Liver (tissue), 8 donors: ENCODE measurements around the gene CCR5AS.

Source experiments
- DNase-seq: peaks from one replicate; pipeline ENCODE4 v3.0.0-alpha.2; 2017; ENCODE audit warnings: low spot score
- H3K27ac ChIP-seq, 2 donors: one replicate each; pipeline ENCODE4 v1.7.0; 2013; ENCODE audit warnings: inconsistent platforms in 2 of 2, low read length in 2 of 2, control low read depth in 1 of 2, low read depth in 1 of 2, mild to moderate bottlenecking in 1 of 2
- H3K27me3 ChIP-seq, 4 donors: one replicate each; pipeline versions ENCODE4 v1.6.1 to v1.7.0; 2013; ENCODE audit warnings: low read length in 3 of 4, inconsistent platforms in 1 of 4, mild to moderate bottlenecking in 1 of 4, moderate library complexity in 1 of 4; ENCODE audit not compliant: control insufficient read depth in 4 of 4, insufficient read depth in 4 of 4
- H3K36me3 ChIP-seq, 4 donors: one replicate each; pipeline versions ENCODE4 v1.6.1 to v1.7.0; 2013; ENCODE audit warnings: low read length in 3 of 4, mild to moderate bottlenecking in 3 of 4, low read depth in 1 of 4, moderate library complexity in 1 of 4; ENCODE audit not compliant: control insufficient read depth in 4 of 4, insufficient read depth in 3 of 4
- H3K4me1 ChIP-seq, 4 donors: one replicate each; pipeline versions ENCODE4 v1.6.1 to v1.7.0; 2013; ENCODE audit warnings: low read length in 3 of 4, mild to moderate bottlenecking in 3 of 4, moderate library complexity in 1 of 4; ENCODE audit not compliant: control insufficient read depth in 4 of 4, insufficient read depth in 4 of 4
- H3K4me3 ChIP-seq, 3 donors: one replicate each; pipeline versions ENCODE4 v1.6.1 to v1.7.0; 2013; ENCODE audit warnings: low read length in 3 of 3, control low read depth in 1 of 3, low read depth in 1 of 3, mild to moderate bottlenecking in 1 of 3
- H3K9ac ChIP-seq, 2 donors: one replicate each; pipeline ENCODE4 v1.7.0; 2013; ENCODE audit warnings: low read length in 2 of 2, mild to moderate bottlenecking in 2 of 2, moderate library complexity in 2 of 2, control low read depth in 1 of 2, low read depth in 1 of 2
- H3K9me3 ChIP-seq, 4 donors: one replicate each; pipeline versions ENCODE4 v1.6.1 to v1.7.0; 2013; ENCODE audit warnings: low read length in 3 of 4; ENCODE audit not compliant: control insufficient read depth in 4 of 4
- FOXA1 ChIP-seq: IDR thresholded peaks from 2 replicates; pipeline ENCODE4 v1.6.1; 2016; ENCODE audit warnings: antibody characterized with exemption
- FOXA2 ChIP-seq: IDR thresholded peaks from 2 replicates; pipeline ENCODE4 v1.6.1; 2016; ENCODE audit warnings: antibody characterized with exemption
- GABPA ChIP-seq, 2 donors: IDR thresholded peaks in 1 of 2; conservative IDR thresholded peaks in 1 of 2; 2 replicates each; pipeline ENCODE4 v1.6.1; 2016; ENCODE audit warnings: antibody characterized with exemption in 2 of 2, mild to moderate bottlenecking in 1 of 2, moderate library complexity in 1 of 2
- HNF4G ChIP-seq: IDR thresholded peaks from 2 replicates; pipeline ENCODE4 v1.6.1; 2016; ENCODE audit warnings: antibody characterized with exemption
- JUND ChIP-seq, 2 donors: IDR thresholded peaks; 2 replicates each; pipeline ENCODE4 v1.6.1; 2016; ENCODE audit warnings: antibody characterized with exemption in 2 of 2
- NR2F2 ChIP-seq: IDR thresholded peaks from 2 replicates; pipeline ENCODE4 v1.6.1; 2016; ENCODE audit warnings: antibody characterized with exemption
- RXRA ChIP-seq, 2 donors: IDR thresholded peaks; 2 replicates each; pipeline ENCODE4 v1.6.1; 2017 to 2018; ENCODE audit warnings: antibody characterized with exemption in 2 of 2, mild to moderate bottlenecking in 1 of 2
- SP1 ChIP-seq: IDR thresholded peaks from 2 replicates; pipeline ENCODE4 v1.6.1; 2018; ENCODE audit warnings: antibody characterized with exemption, mild to moderate bottlenecking
- TAF1 ChIP-seq: conservative IDR thresholded peaks from 2 replicates; pipeline ENCODE4 v1.6.1; 2016; ENCODE audit warnings: antibody characterized with exemption, mild to moderate bottlenecking
- YY1 ChIP-seq: IDR thresholded peaks from 2 replicates; pipeline ENCODE4 v1.6.1; 2016; ENCODE audit warnings: antibody characterized with exemption, mild to moderate bottlenecking
- WGBS: extraction: QIAGEN DNeasy Blood & Tissue Kit; methylation state at CpG from one replicate; pipeline ENCODE4 v1.1.7; 2013; 5-methylcytosine and 5-hydroxymethylcytosine counted together
- TF ChIP-seq, protein P1 (sequence below): IDR thresholded peaks from 2 replicates; pipeline ENCODE4 v1.6.1; 2016; ENCODE audit warnings: antibody characterized with exemption, mild to moderate bottlenecking
- TF ChIP-seq, protein P2 (sequence below): IDR thresholded peaks from 2 replicates; pipeline ENCODE4 v1.6.1; 2016; ENCODE audit warnings: antibody characterized with exemption
- TF ChIP-seq, protein P3 (sequence below): IDR thresholded peaks from 2 replicates; pipeline ENCODE4 v1.6.1; 2016; ENCODE audit warnings: antibody characterized with exemption
- TF ChIP-seq, protein P4 (sequence below): IDR thresholded peaks from 2 replicates; pipeline ENCODE4 v1.6.1; 2016; ENCODE audit warnings: antibody characterized with exemption
- TF ChIP-seq, protein P5 (sequence below): fragments of 150-350 bp; IDR thresholded peaks from 2 replicates; pipeline ENCODE4 v1.5.1; 2017; ENCODE audit warnings: improper control_type of control experiment, low read depth, low read length; ENCODE audit not compliant: missing input control
- donor health status: healthy.
- donor health status: healthy.
- donor health status: healthy.
- donor health status: healthy.
- donor health status: healthy.

Gene CCR5AS

DNA sequence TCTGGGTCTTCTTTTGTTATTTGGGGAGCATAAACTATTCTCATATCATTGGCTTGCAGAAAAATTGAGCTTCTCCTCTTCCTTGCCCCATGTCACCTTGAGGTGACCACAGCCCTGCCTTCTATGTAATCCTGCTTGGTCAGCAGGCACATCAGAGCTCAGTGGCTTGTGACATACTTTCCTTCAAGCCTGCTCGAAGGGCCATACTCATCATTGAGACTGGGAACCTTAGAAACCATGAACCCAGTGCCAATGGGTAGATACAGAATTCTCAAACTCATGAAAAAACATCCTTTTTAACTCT lies 56.7 kb downstream of the CCR5AS start:
- TF ChIP-seq FOXA2 (no peak), NR2F2 (no peak), SP1 (no peak), RXRA (IDR thresholded peaks at IDR 0.05) (no peak), FOXA1 (no peak), YY1 (no peak), GABPA (IDR thresholded peaks at IDR 0.05 in 1 of 2, conservative IDR thresholded peaks at IDR 0.05 in 1 of 2) (no peak), HNF4G (no peak), TAF1 (no peak)
- TF ChIP-seq, protein P1, sequence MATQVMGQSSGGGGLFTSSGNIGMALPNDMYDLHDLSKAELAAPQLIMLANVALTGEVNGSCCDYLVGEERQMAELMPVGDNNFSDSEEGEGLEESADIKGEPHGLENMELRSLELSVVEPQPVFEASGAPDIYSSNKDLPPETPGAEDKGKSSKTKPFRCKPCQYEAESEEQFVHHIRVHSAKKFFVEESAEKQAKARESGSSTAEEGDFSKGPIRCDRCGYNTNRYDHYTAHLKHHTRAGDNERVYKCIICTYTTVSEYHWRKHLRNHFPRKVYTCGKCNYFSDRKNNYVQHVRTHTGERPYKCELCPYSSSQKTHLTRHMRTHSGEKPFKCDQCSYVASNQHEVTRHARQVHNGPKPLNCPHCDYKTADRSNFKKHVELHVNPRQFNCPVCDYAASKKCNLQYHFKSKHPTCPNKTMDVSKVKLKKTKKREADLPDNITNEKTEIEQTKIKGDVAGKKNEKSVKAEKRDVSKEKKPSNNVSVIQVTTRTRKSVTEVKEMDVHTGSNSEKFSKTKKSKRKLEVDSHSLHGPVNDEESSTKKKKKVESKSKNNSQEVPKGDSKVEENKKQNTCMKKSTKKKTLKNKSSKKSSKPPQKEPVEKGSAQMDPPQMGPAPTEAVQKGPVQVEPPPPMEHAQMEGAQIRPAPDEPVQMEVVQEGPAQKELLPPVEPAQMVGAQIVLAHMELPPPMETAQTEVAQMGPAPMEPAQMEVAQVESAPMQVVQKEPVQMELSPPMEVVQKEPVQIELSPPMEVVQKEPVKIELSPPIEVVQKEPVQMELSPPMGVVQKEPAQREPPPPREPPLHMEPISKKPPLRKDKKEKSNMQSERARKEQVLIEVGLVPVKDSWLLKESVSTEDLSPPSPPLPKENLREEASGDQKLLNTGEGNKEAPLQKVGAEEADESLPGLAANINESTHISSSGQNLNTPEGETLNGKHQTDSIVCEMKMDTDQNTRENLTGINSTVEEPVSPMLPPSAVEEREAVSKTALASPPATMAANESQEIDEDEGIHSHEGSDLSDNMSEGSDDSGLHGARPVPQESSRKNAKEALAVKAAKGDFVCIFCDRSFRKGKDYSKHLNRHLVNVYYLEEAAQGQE = no peak
- TF ChIP-seq, protein P2, sequence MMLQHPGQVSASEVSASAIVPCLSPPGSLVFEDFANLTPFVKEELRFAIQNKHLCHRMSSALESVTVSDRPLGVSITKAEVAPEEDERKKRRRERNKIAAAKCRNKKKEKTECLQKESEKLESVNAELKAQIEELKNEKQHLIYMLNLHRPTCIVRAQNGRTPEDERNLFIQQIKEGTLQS = no peak
- TF ChIP-seq, protein P3, sequence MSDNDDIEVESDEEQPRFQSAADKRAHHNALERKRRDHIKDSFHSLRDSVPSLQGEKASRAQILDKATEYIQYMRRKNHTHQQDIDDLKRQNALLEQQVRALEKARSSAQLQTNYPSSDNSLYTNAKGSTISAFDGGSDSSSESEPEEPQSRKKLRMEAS = no peak
- TF ChIP-seq, protein P4, sequence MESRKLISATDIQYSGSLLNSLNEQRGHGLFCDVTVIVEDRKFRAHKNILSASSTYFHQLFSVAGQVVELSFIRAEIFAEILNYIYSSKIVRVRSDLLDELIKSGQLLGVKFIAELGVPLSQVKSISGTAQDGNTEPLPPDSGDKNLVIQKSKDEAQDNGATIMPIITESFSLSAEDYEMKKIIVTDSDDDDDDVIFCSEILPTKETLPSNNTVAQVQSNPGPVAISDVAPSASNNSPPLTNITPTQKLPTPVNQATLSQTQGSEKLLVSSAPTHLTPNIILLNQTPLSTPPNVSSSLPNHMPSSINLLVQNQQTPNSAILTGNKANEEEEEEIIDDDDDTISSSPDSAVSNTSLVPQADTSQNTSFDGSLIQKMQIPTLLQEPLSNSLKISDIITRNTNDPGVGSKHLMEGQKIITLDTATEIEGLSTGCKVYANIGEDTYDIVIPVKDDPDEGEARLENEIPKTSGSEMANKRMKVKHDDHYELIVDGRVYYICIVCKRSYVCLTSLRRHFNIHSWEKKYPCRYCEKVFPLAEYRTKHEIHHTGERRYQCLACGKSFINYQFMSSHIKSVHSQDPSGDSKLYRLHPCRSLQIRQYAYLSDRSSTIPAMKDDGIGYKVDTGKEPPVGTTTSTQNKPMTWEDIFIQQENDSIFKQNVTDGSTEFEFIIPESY = no peak
- TF ChIP-seq, protein P5, sequence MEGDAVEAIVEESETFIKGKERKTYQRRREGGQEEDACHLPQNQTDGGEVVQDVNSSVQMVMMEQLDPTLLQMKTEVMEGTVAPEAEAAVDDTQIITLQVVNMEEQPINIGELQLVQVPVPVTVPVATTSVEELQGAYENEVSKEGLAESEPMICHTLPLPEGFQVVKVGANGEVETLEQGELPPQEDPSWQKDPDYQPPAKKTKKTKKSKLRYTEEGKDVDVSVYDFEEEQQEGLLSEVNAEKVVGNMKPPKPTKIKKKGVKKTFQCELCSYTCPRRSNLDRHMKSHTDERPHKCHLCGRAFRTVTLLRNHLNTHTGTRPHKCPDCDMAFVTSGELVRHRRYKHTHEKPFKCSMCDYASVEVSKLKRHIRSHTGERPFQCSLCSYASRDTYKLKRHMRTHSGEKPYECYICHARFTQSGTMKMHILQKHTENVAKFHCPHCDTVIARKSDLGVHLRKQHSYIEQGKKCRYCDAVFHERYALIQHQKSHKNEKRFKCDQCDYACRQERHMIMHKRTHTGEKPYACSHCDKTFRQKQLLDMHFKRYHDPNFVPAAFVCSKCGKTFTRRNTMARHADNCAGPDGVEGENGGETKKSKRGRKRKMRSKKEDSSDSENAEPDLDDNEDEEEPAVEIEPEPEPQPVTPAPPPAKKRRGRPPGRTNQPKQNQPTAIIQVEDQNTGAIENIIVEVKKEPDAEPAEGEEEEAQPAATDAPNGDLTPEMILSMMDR = no peak
- Histone ChIP-seq H3K9ac (no peak overlapping the region), H3K4me1 (no peaks in the 10 kb centered on the region), H3K4me3 (no peak overlapping the region), H3K9me3 (no peaks in the 10 kb centered on the region), H3K27me3 (peaks cover 0 to 3% (median 0%) of the 10 kb centered on the region in 4 donors), H3K36me3 (no peaks in the 10 kb centered on the region), H3K27ac (no peak overlapping the region)
- WGBS = 53% methylated on average over 1 of the region's 1 CpG
- DNase-seq = no peak

DNA sequence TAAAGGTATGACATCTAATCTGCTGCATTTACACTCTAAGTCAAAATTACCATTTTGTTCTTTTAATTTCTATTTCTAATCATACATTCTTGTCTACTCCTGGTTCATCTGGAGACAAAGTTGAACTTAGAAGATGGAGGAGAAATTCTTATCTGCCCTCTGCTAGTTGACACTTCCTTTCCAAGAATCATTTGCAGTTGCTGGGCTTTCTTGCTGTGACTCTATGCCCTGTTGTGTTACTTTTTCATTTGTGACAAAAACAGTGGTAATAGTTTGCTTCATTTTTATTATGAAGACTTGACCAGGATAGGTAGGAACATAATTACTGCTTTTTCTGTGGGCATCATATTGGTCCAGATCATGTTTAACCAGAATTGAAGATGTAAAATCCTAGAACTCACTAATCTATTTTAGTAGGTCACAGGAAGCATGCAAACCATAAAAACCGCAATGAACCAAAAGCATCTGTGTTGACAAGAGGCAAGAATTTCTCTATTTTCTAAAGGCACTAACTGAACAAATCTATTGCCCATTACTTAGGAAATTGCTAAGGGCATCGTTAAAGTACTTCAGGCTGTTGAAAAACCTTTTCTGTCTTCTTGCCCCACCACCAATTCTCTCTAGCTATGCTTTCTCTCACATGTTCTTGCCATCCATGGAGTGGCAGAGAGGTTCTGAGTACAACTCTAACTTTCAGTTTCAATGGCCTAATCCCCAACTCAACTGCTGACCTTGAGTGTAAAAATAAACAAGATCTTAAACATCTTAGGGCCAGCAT lies 57.2 kb downstream of the CCR5AS start:
- Histone ChIP-seq H3K4me1 (no peaks in the 10 kb centered on the region), H3K36me3 (no peaks in the 10 kb centered on the region), H3K27me3 (peaks cover 0 to 3% (median 0%) of the 10 kb centered on the region in 4 donors), H3K27ac (no peak overlapping the region), H3K9me3 (no peaks in the 10 kb centered on the region), H3K4me3 (no peak overlapping the region), H3K9ac (no peak overlapping the region)
- 68% methylated on average over 2 of the region's 2 CpGs for WGBS
- DNase-seq = no peak
- TF ChIP-seq HNF4G (no peak), RXRA (IDR thresholded peaks at IDR 0.05) (no peak), SP1 (no peak), YY1 (no peak), GABPA (IDR thresholded peaks at IDR 0.05 in 1 of 2, conservative IDR thresholded peaks at IDR 0.05 in 1 of 2) (no peak), JUND (IDR thresholded peaks at IDR 0.05) (no peak), FOXA2 (no peak)
- TF ChIP-seq, protein P5 = no peak
- TF ChIP-seq, protein P4 = no peak
- TF ChIP-seq, protein P3 = no peak
- TF ChIP-seq, protein P2 = no peak
